ENCODE data around the gene GCH1.
"Not testable (repeated sequence)": the region's sequence is repeated elsewhere in the genome, so short reads cannot be mapped to it uniquely, and the experiment has no call there.

GCH1 gene, protein sequence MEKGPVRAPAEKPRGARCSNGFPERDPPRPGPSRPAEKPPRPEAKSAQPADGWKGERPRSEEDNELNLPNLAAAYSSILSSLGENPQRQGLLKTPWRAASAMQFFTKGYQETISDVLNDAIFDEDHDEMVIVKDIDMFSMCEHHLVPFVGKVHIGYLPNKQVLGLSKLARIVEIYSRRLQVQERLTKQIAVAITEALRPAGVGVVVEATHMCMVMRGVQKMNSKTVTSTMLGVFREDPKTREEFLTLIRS

DNA sequence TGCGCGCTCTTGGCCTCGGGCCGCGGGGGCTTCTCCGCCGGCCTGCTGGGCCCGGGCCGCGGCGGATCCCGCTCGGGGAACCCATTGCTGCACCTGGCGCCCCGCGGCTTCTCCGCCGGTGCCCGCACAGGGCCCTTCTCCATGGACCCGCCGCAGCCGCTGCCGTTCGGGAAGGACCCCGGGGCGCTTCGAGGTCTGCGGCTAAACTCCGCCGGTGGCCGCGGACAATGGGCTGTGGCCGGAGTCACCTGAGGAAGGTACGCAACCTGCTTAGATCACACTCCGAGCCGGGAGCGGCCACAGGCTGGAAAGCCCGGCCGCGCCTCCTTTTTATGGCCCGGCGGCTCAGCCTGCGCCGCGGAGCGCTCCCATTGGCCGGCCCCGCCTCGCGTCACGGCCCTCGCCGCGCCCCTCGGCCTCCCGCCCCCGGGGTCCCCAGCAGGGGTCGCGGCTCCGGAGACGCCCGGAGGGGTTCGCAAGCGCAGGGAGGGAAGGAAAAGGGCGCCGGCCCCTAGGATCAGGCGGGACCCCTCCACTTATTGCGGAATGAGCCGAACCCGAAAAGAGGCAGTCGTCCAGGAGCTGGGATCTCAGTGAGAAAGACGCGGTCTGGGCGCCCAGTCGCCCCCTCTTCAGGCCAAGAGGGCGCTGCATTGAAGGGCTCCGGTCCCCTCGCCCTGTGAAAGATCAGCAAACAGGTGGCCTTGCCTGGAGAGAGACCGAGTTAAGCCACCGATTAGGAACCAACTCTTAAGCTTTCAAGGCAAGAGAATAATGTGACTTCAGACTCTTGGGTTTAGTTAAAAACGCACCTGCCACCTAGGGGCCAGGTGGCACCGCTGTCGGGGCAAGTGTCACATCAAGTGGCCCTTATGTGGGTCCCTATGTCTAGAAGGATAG, at the start of gene GCH1:
TSS of gene GCH1 (minus strand) at position 306 of the 900 bp plus-strand sequence. CDS start at position 143, 163 bp downstream.
- DNase-seq, result peak; percentile 76

GRCh38 chr14:54947230-54947629, 44.6 kb upstream of the GCH1 start:
- DNase-seq, result no peak

GRCh38 chr14:54946500-54946899, 43.9 kb upstream of the GCH1 start:
- DNase-seq, result no peak

- DNase-seq, result no peak
Measured at GRCh38 chr14:54944737-54945391, 42.2 kb upstream of the GCH1 start.

DNA sequence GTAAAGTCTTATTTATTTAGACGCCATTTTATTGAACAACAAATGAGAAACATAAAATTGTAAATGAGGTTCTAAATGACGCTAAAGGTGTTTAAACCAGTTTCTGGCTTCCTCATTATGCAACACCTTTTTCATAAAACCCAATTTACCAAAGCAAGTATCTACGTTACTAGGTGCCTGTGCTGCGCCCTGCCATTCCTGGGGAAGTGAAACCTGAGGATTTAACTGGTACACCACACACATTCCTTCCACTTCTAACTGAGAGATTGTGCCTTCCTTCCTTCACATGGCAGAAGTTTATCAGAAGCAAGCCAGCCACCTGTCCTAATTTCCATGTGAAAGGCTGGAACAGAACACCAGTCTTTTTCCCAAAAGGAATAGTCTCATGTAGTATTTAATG, 40.3 kb upstream of the GCH1 start:
- DNase-seq, result no peak

- DNase-seq, result no peak
Measured at GRCh38 chr14:54936816-54937215, 34.2 kb upstream of the GCH1 start.

- no peak for DNase-seq
Measured at GRCh38 chr14:54935958-54936357, 33.3 kb upstream of the GCH1 start.

GRCh38 chr14:54935100-54935499, 32.5 kb upstream of the GCH1 start:
- DNase-seq, result no peak

GRCh38 chr14:54933006-54933405, 30.4 kb upstream of the GCH1 start:
- DNase-seq, result no peak

- no peak for DNase-seq
Measured at GRCh38 chr14:54931598-54932340, 29.1 kb upstream of the GCH1 start.

DNA sequence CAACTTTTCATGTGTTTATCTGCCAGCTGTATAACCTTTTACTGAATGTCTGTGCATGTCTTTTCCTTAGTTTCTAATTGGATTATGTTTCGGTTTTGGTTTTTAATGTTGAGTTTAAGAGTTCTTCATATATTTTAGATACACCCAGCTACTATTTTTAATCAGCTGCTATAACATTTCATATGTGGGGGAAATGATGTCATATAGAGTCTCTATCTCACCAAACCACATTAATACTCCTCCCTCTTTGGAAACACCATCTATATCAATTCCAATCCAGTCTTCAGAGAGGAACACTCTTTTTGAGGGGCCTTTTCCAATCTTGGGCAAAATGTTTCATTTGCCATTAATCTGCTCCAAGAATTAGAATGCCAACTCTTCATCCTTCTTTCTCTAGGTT, 28.5 kb upstream of the GCH1 start:
- DNase-seq, result no peak

GRCh38 chr14:54929556-54929955, 26.9 kb upstream of the GCH1 start:
- DNase-seq, result no peak

GRCh38 chr14:54928216-54928615, 25.6 kb upstream of the GCH1 start:
- no peak for DNase-seq

GRCh38 chr14:54927551-54927950, 24.9 kb upstream of the GCH1 start:
- DNase-seq, result no peak

- DNase-seq, result not testable (repeated sequence)
Measured at GRCh38 chr14:54926570-54926969, 23.9 kb upstream of the GCH1 start.

GRCh38 chr14:54922598-54922997, 20.0 kb upstream of the GCH1 start:
- no peak for DNase-seq

GRCh38 chr14:54920052-54920451, 17.4 kb upstream of the GCH1 start:
- DNase-seq, result no peak

- DNase-seq, result no peak
Measured at GRCh38 chr14:54919330-54919729, 16.7 kb upstream of the GCH1 start.

- no peak for DNase-seq
Measured at GRCh38 chr14:54918427-54918826, 15.8 kb upstream of the GCH1 start.

DNA sequence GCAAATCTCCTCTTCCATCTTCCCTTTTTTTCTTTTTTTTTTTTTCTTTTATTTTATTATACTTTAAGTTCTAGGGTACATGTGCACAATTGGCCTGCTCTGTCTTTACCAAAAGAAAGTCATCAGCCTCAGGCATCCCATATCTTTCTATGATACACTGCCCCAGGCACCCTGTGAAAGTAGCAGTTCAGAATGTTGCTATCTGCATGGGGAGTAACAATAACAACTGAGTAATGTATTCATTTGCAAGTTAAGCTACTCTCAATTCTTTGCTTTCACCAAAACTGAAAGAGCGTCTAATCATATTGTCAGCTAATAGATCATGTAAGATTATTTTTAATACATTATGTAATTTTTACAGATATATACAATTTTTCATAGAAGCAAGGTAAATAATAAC, 13.5 kb upstream of the GCH1 start:
- DNase-seq, result no peak

DNA sequence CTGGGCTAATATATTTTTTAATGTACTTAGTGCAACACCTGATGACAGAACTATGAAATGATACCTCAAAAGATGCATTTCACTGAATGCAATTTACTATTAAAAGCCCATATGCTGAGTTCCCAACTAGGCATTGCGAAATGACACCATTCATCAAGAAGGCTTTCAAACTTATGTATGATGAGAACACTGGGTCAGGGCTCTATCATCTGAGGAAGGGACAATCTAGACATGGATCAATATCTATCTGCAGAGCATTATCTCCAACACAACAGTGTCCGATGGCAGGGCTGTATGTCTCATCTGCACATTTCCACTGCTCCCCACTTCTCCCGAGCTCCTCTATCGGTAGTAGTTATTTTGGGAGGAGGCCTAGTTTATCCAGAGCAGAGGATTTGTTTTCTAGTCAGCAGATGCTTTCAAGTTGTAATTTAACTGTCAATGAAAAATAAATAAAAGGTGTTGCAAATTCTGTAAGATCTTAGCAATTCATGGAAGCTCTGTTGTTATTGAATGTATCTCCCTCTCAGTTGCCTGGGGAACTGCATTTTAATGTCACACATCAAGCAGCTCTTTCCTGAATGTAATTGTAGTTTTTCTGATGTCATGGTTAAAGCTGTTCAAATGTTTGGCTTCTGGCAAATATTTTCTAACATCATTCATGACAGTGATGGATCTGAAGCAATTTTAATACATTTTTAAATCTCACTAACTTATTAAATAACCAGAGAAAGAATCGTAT, 7.4 kb upstream of the GCH1 start:
- DNase-seq, result no peak

- DNase-seq, result not testable (repeated sequence)
Measured at GRCh38 chr14:54908973-54909372, 6.3 kb upstream of the GCH1 start.
